IPS-18c (cell line): ENCODE measurements around the gene NR2F1.
A peak's percentile ranks its signal among the peaks of the same experiment; 100 is the strongest.

Source experiments
- H3K4me3 ChIP-seq: 2 replicates; pipeline ENCODE4 v1.7.0; 2013; ENCODE audit warnings: low read depth, mild to moderate bottlenecking, low read length, moderate library complexity; ENCODE audit not compliant: insufficient read depth
- H3K9me3 ChIP-seq: one replicate; pipeline ENCODE4 v1.6.1; 2013; ENCODE audit warnings: mild to moderate bottlenecking, low read length, moderate library complexity; ENCODE audit not compliant: control insufficient read depth, insufficient read depth

The NR2F1 gene

GRCh38 chr5:93609762-93610161, 26.7 kb downstream of the NR2F1 start:
- Histone ChIP-seq H3K4me3 (no peak overlapping the region), H3K9me3 (no peaks in the 10 kb centered on the region)

- H3K9me3 ChIP-seq, result no peaks in the 10 kb centered on the region
- no peak overlapping the region for H3K4me3 ChIP-seq
These were observed 27.7 kb downstream of the NR2F1 start for GRCh38 chr5:93610581-93611272.

GRCh38 chr5:93611273-93611975, 28.4 kb downstream of the NR2F1 start:
- Histone ChIP-seq H3K9me3 (no peaks in the 10 kb centered on the region), H3K4me3 (no peak overlapping the region)

GRCh38 chr5:93611976-93612854, 29.2 kb downstream of the NR2F1 start:
- H3K9me3 ChIP-seq, result no peaks in the 10 kb centered on the region
- no peak overlapping the region; the same call in 1 of the 2 replicates for H3K4me3 ChIP-seq

- Histone ChIP-seq H3K9me3 (no peaks in the 10 kb centered on the region), H3K4me3 (no peak overlapping the region)
These were observed 29.8 kb downstream of the NR2F1 start for GRCh38 chr5:93612855-93613243.

- no peak overlapping the region for H3K4me3 ChIP-seq
- H3K9me3 ChIP-seq, result no peaks in the 10 kb centered on the region
These were observed 33.6 kb downstream of the NR2F1 start for GRCh38 chr5:93616538-93617174.

- H3K9me3 ChIP-seq, result no peaks in the 10 kb centered on the region
- H3K4me3 ChIP-seq, result peak overlapping the region; percentile 62
These were observed 37.7 kb downstream of the NR2F1 start for GRCh38 chr5:93620487-93621326.

- peak overlapping the region; percentile 62 for H3K4me3 ChIP-seq
These were observed 38.3 kb downstream of the NR2F1 start for GRCh38 chr5:93621327-93621798.

GRCh38 chr5:93622240-93622885, 39.3 kb downstream of the NR2F1 start:
- Histone ChIP-seq H3K4me3 (no peak overlapping the region), H3K9me3 (no peaks in the 10 kb centered on the region)

More at GRCh38 chr5:93621327-93621798, 38.3 kb downstream of the NR2F1 start:
- H3K9me3 ChIP-seq, result no peaks in the 10 kb centered on the region

- H3K4me3 ChIP-seq, result no peak overlapping the region
- no peaks in the 10 kb centered on the region for H3K9me3 ChIP-seq
These were observed 40.1 kb downstream of the NR2F1 start for GRCh38 chr5:93623153-93623552.

GRCh38 chr5:93626801-93627200, 43.8 kb downstream of the NR2F1 start:
- H3K4me3 ChIP-seq, result no peak overlapping the region
- H3K9me3 ChIP-seq, result no peaks in the 10 kb centered on the region

GRCh38 chr5:93632327-93632726, 49.3 kb downstream of the NR2F1 start:
- Histone ChIP-seq H3K9me3 (no peaks in the 10 kb centered on the region), H3K4me3 (no peak overlapping the region)

- Histone ChIP-seq H3K9me3 (no peaks in the 10 kb centered on the region), H3K4me3 (no peak overlapping the region)
These were observed 53.0 kb downstream of the NR2F1 start for GRCh38 chr5:93635991-93636390.

- H3K4me3 ChIP-seq, result no peak overlapping the region
- H3K9me3 ChIP-seq, result no peaks in the 10 kb centered on the region
These were observed 53.8 kb downstream of the NR2F1 start for GRCh38 chr5:93636837-93637236.

- H3K9me3 ChIP-seq, result no peaks in the 10 kb centered on the region
- no peak overlapping the region for H3K4me3 ChIP-seq
These were observed 54.7 kb downstream of the NR2F1 start for GRCh38 chr5:93637697-93638096.

GRCh38 chr5:93642526-93642925, 59.5 kb downstream of the NR2F1 start:
- Histone ChIP-seq H3K9me3 (no peaks in the 10 kb centered on the region), H3K4me3 (no peak overlapping the region)
